MM.1S (cell line): ENCODE results near the gene TMEM59L.

Source experiments
- EZH2phosphoT487 ChIP-seq: fragments of 300-600 bp; sonication (generic); IDR thresholded peaks from 2 replicates; pipeline ENCODE4 v1.6.1; 2018; ENCODE audit warnings: antibody characterized with exemption, low read length
- TF ChIP-seq, protein P1 (sequence below): fragments of 300-600 bp; sonication (generic); IDR thresholded peaks from 2 replicates; pipeline ENCODE4 v1.5.1; 2016; ENCODE audit warnings: antibody characterized with exemption, low read length, mixed read lengths

DNA sequence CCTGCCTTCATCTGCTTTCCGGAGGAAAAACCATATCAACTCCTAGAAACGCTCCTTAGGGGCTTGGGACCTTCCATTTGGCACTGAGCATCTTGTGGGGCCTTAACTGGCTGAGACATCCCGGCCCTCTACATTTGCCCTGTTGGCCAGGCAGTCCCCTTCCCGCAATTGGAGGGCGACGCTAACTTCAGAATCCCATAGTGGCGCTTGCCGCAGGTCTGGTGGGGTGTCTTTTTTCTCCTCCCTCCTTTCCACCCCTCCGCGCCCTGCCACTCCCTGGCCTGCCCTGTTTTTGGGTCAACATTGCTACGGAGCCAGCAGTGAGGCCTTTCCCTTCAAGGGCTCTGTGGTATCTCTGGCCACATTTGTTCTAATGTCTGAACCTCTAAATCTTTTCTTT lies 57.2 kb downstream of the TMEM59L start:
- TF ChIP-seq, protein P1, sequence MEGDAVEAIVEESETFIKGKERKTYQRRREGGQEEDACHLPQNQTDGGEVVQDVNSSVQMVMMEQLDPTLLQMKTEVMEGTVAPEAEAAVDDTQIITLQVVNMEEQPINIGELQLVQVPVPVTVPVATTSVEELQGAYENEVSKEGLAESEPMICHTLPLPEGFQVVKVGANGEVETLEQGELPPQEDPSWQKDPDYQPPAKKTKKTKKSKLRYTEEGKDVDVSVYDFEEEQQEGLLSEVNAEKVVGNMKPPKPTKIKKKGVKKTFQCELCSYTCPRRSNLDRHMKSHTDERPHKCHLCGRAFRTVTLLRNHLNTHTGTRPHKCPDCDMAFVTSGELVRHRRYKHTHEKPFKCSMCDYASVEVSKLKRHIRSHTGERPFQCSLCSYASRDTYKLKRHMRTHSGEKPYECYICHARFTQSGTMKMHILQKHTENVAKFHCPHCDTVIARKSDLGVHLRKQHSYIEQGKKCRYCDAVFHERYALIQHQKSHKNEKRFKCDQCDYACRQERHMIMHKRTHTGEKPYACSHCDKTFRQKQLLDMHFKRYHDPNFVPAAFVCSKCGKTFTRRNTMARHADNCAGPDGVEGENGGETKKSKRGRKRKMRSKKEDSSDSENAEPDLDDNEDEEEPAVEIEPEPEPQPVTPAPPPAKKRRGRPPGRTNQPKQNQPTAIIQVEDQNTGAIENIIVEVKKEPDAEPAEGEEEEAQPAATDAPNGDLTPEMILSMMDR: no peak
- no peak for TF ChIP-seq EZH2phosphoT487
